ENCODE results near the gene SCN7A. TPM values are rescaled to one million over a fixed set of nuclear protein-coding genes. Genes with fewer than 3 reads are reported as not detected.
A peak's percentile ranks its signal among the peaks of the same experiment; 100 is the strongest.

Gene SCN7A
- total RNA-seq, 2 experiments from 2014 or later: not detected

- CTCF ChIA-PET: no interaction called here
- intact Hi-C loops (cut with micrococcal nuclease): no loop called here
- Mint-ChIP-seq H3K36me3 (ENCODE audit: low read depth) (no peaks in the 10 kb centered on the region), H3K9me3 (no peaks in the 10 kb centered on the region), H3K4me3 (no peak overlapping the region), H3K27ac (no peak overlapping the region), H3K27me3 (ENCODE audit: low read depth) (peaks cover 17% of the 10 kb centered on the region), H3K4me1 (ENCODE audit: low read depth) (peaks cover 2% of the 10 kb centered on the region)
- no peak for DNase-seq
Observed at GRCh38 chr2:166380615-166381014, 113.4 kb downstream of the SCN7A start.

GRCh38 chr2:166376873-166377272 lies 117.2 kb downstream of the SCN7A start:
- CTCF ChIA-PET: no interaction called here
- Mint-ChIP-seq H3K36me3 (ENCODE audit: low read depth) (no peaks in the 10 kb centered on the region), H3K27ac (no peak overlapping the region), H3K27me3 (ENCODE audit: low read depth) (peaks cover 32% of the 10 kb centered on the region), H3K4me1 (ENCODE audit: low read depth) (peaks cover 9% of the 10 kb centered on the region), H3K9me3 (no peaks in the 10 kb centered on the region), H3K4me3 (no peak overlapping the region)
- DNase-seq: no peak
- intact Hi-C loops (cut with micrococcal nuclease): no loop called here

GRCh38 chr2:166376488-166376828 lies 117.6 kb downstream of the SCN7A start:
- Mint-ChIP-seq H3K4me3 (peak overlapping the region; percentile 60), H3K27me3 (ENCODE audit: low read depth) (peaks cover 32% of the 10 kb centered on the region), H3K27ac (no peak overlapping the region), H3K4me1 (ENCODE audit: low read depth) (peaks cover 9% of the 10 kb centered on the region), H3K36me3 (ENCODE audit: low read depth) (no peaks in the 10 kb centered on the region), H3K9me3 (no peaks in the 10 kb centered on the region)
- intact Hi-C loops (cut with micrococcal nuclease): no loop called here
- CTCF ChIA-PET: no interaction called here
- DNase-seq: no peak

- intact Hi-C loops (cut with micrococcal nuclease): no loop called here
- DNase-seq: peak; percentile 13
- CTCF ChIA-PET: no interaction called here
- H3K9me3 Mint-ChIP-seq: no peaks in the 10 kb centered on the region
- H3K27me3 Mint-ChIP-seq (ENCODE audit: low read depth): peaks cover 32% of the 10 kb centered on the region
- peak within 1 kb of the TSS; percentile 60 for H3K4me3 Mint-ChIP-seq
- no peak within 1 kb of the TSS for H3K27ac Mint-ChIP-seq
- no peaks in the 10 kb centered on the region for H3K36me3 Mint-ChIP-seq (ENCODE audit: low read depth)
- H3K4me1 Mint-ChIP-seq (ENCODE audit: low read depth): peaks cover 9% of the 10 kb centered on the region
Observed at GRCh38 chr2:166375736-166376487, 118.1 kb downstream of the SCN7A start, which contains the start of gene SCN9A. SCN9A (minus strand) TSS chr2:166375944; CDS start chr2:166311756, 64,188 bp downstream.

GRCh38 chr2:166375195-166375735 lies 118.8 kb downstream of the SCN7A start:
- H3K27me3 Mint-ChIP-seq (ENCODE audit: low read depth): peaks cover 32% of the 10 kb centered on the region
- CTCF ChIA-PET: no interaction called here
- H3K9me3 Mint-ChIP-seq: no peaks in the 10 kb centered on the region
- peak overlapping the region; percentile 60 for H3K4me3 Mint-ChIP-seq
- intact Hi-C loops (cut with micrococcal nuclease): no loop called here
- H3K27ac Mint-ChIP-seq: no peak overlapping the region
- H3K4me1 Mint-ChIP-seq (ENCODE audit: low read depth): peaks cover 9% of the 10 kb centered on the region
- no peak for DNase-seq
- no peaks in the 10 kb centered on the region for H3K36me3 Mint-ChIP-seq (ENCODE audit: low read depth)

- peak; percentile 43 for DNase-seq
- no peaks in the 10 kb centered on the region for H3K9me3 Mint-ChIP-seq
- no peak overlapping the region for H3K4me3 Mint-ChIP-seq
- intact Hi-C loops (cut with micrococcal nuclease): no loop called here
- CTCF ChIA-PET: no interaction called here
- H3K27me3 Mint-ChIP-seq (ENCODE audit: low read depth): peaks cover 34% of the 10 kb centered on the region
- H3K4me1 Mint-ChIP-seq (ENCODE audit: low read depth): peaks cover 9% of the 10 kb centered on the region
- H3K27ac Mint-ChIP-seq: no peak overlapping the region
- no peaks in the 10 kb centered on the region for H3K36me3 Mint-ChIP-seq (ENCODE audit: low read depth)
Observed at GRCh38 chr2:166373951-166374350, 120.1 kb downstream of the SCN7A start.

GRCh38 chr2:166373539-166373938 lies 120.5 kb downstream of the SCN7A start:
- Mint-ChIP-seq H3K9me3 (no peaks in the 10 kb centered on the region), H3K4me3 (no peak overlapping the region), H3K27ac (no peak overlapping the region), H3K36me3 (ENCODE audit: low read depth) (no peaks in the 10 kb centered on the region), H3K4me1 (ENCODE audit: low read depth) (peaks cover 9% of the 10 kb centered on the region), H3K27me3 (ENCODE audit: low read depth) (peaks cover 34% of the 10 kb centered on the region)
- intact Hi-C loops (cut with micrococcal nuclease): no loop called here
- DNase-seq: no peak
- CTCF ChIA-PET: no interaction called here

GRCh38 chr2:166373105-166373504 lies 120.9 kb downstream of the SCN7A start:
- Mint-ChIP-seq H3K27ac (no peak overlapping the region), H3K4me1 (ENCODE audit: low read depth) (peaks cover 9% of the 10 kb centered on the region), H3K4me3 (no peak overlapping the region), H3K9me3 (no peaks in the 10 kb centered on the region), H3K36me3 (ENCODE audit: low read depth) (no peaks in the 10 kb centered on the region), H3K27me3 (ENCODE audit: low read depth) (peaks cover 31% of the 10 kb centered on the region)
- no peak for DNase-seq
- CTCF ChIA-PET: no interaction called here
- intact Hi-C loops (cut with micrococcal nuclease): no loop called here

- intact Hi-C loops (cut with micrococcal nuclease): no loop called here
- Mint-ChIP-seq H3K4me1 (ENCODE audit: low read depth) (peaks cover 9% of the 10 kb centered on the region), H3K27ac (no peak overlapping the region), H3K9me3 (no peaks in the 10 kb centered on the region), H3K27me3 (ENCODE audit: low read depth) (peaks cover 26% of the 10 kb centered on the region), H3K36me3 (ENCODE audit: low read depth) (no peaks in the 10 kb centered on the region), H3K4me3 (no peak overlapping the region)
- no peak for DNase-seq
- CTCF ChIA-PET: interaction anchor here (0.7 kb wide), 1 partner anchor 410 kb away, joined by 3 read pairs; no protein-coding TSS in a partner anchor
Observed at GRCh38 chr2:166372046-166372445, 122.0 kb downstream of the SCN7A start.

GRCh38 chr2:166365803-166366420 lies 128.1 kb downstream of the SCN7A start:
- Mint-ChIP-seq H3K27me3 (ENCODE audit: low read depth) (peaks cover 2% of the 10 kb centered on the region), H3K4me1 (ENCODE audit: low read depth) (no peaks in the 10 kb centered on the region), H3K4me3 (no peak overlapping the region), H3K36me3 (ENCODE audit: low read depth) (no peaks in the 10 kb centered on the region), H3K9me3 (peaks cover 3% of the 10 kb centered on the region), H3K27ac (no peak overlapping the region)
- CTCF ChIA-PET: no interaction called here
- intact Hi-C loops (cut with micrococcal nuclease): no loop called here
- no peak for DNase-seq

GRCh38 chr2:166365239-166365638 lies 128.8 kb downstream of the SCN7A start:
- no peaks in the 10 kb centered on the region for H3K4me1 Mint-ChIP-seq (ENCODE audit: low read depth)
- peaks cover 3% of the 10 kb centered on the region for H3K9me3 Mint-ChIP-seq
- H3K4me3 Mint-ChIP-seq: no peak overlapping the region
- peaks cover 2% of the 10 kb centered on the region for H3K27me3 Mint-ChIP-seq (ENCODE audit: low read depth)
- intact Hi-C loops (cut with micrococcal nuclease): no loop called here
- H3K27ac Mint-ChIP-seq: no peak overlapping the region
- CTCF ChIA-PET: no interaction called here
- no peaks in the 10 kb centered on the region for H3K36me3 Mint-ChIP-seq (ENCODE audit: low read depth)
- no peak for DNase-seq

- DNase-seq: no peak
- H3K4me3 Mint-ChIP-seq: no peak overlapping the region
- H3K27ac Mint-ChIP-seq: no peak overlapping the region
- peaks cover 2% of the 10 kb centered on the region for H3K27me3 Mint-ChIP-seq (ENCODE audit: low read depth)
- intact Hi-C loops (cut with micrococcal nuclease): no loop called here
- no peaks in the 10 kb centered on the region for H3K36me3 Mint-ChIP-seq (ENCODE audit: low read depth)
- CTCF ChIA-PET: no interaction called here
- no peaks in the 10 kb centered on the region for H3K4me1 Mint-ChIP-seq (ENCODE audit: low read depth)
- H3K9me3 Mint-ChIP-seq: peaks cover 3% of the 10 kb centered on the region
Observed at GRCh38 chr2:166364476-166365161, 129.4 kb downstream of the SCN7A start.

All from activated naive CD4-positive, alpha-beta T cell treated with anti-CD3 and anti-CD28 coated beads for 36 hours (primary cell).